ELF-1 (cell line): ENCODE measurements around the gene GFAP.
A peak's percentile ranks its signal among the peaks of the same experiment; 100 is the strongest.

Experiments
- DNase-seq: peaks from one replicate; pipeline ENCODE4 v3.0.0-alpha.2; 2016; ENCODE audit warnings: low read depth, low spot score

The GFAP gene

GRCh38 chr17:44931376-44931775 is 16.1 kb upstream of the GFAP start:
- no peak for DNase-seq

- no peak for DNase-seq
Measured at GRCh38 chr17:44930667-44931066, 15.4 kb upstream of the GFAP start.

GRCh38 chr17:44928950-44929720 is 13.8 kb upstream of the GFAP start:
- no peak for DNase-seq

- DNase-seq: no peak
Measured at GRCh38 chr17:44928136-44928535, 12.8 kb upstream of the GFAP start.

GRCh38 chr17:44927696-44928095 is 12.4 kb upstream of the GFAP start:
- no peak for DNase-seq

- DNase-seq: no peak
Measured at GRCh38 chr17:44926821-44927525, 11.7 kb upstream of the GFAP start.

- DNase-seq: no peak
Measured at GRCh38 chr17:44925731-44926697, 10.7 kb upstream of the GFAP start.

- DNase-seq: no peak
Measured at GRCh38 chr17:44924107-44924544, 8.8 kb upstream of the GFAP start.

- DNase-seq: no peak
Measured at GRCh38 chr17:44922746-44923470, 7.6 kb upstream of the GFAP start.

- no peak for DNase-seq
Measured at GRCh38 chr17:44922136-44922535, 6.8 kb upstream of the GFAP start.

- DNase-seq: peak; percentile 72
Measured at GRCh38 chr17:44921122-44921882, 6.0 kb upstream of the GFAP start.

- no peak for DNase-seq
Measured at GRCh38 chr17:44920565-44920940, 5.3 kb upstream of the GFAP start.

GRCh38 chr17:44919885-44920564 is 4.7 kb upstream of the GFAP start:
- peak; percentile 86 for DNase-seq

GRCh38 chr17:44919411-44919810 is 4.1 kb upstream of the GFAP start:
- no peak for DNase-seq

- DNase-seq: no peak
Measured at GRCh38 chr17:44918006-44918405, 2.7 kb upstream of the GFAP start.

- no peak for DNase-seq
Measured at GRCh38 chr17:44917456-44917855, 2.2 kb upstream of the GFAP start.

GRCh38 chr17:44916781-44917241 is 1.5 kb upstream of the GFAP start:
- DNase-seq: no peak

- no peak for DNase-seq
Measured at GRCh38 chr17:44915862-44916780, 821 bp upstream of the GFAP start.
